SK-N-SH treated with all-trans-retinoic acid at 6 μM for 48 hours (cell line): ENCODE results near the gene SARDH.

Experiments
- ATAC-seq: fragments of 200-7000 bp; cut with Tn5 transposase; 3 replicates; pipeline ENCODE4 v1.9.1; 2020; ENCODE audit warnings: mild to moderate bottlenecking, moderate library complexity
- ARNTL ChIP-seq: fragments of 450-650 bp; formaldehyde crosslinking; IDR thresholded peaks from 2 replicates; pipeline ENCODE4 v1.5.0; 2020; ENCODE audit warnings: low read depth, mild to moderate bottlenecking, moderate library complexity, borderline replicate concordance
- BACH2 ChIP-seq: fragments of 250-450 bp; sonication (Bioruptor Pico); IDR thresholded peaks from 2 replicates; pipeline ENCODE4 v1.9.0; 2021; ENCODE audit warnings: mild to moderate bottlenecking, borderline replicate concordance
- CSDC2 ChIP-seq: fragments of 250-450 bp; sonication (Bioruptor Pico); IDR thresholded peaks from 2 replicates; pipeline ENCODE4 v1.5.0; 2020; ENCODE audit warnings: mild to moderate bottlenecking, moderate library complexity
- ESRRG ChIP-seq: fragments of 250-450 bp; sonication (Bioruptor Pico); IDR thresholded peaks from 2 replicates; pipeline ENCODE4 v1.6.1; 2021; ENCODE audit warnings: mild to moderate bottlenecking
- GLIS3 ChIP-seq: fragments of 250-450 bp; sonication (Bioruptor Pico); IDR thresholded peaks from 2 replicates; pipeline ENCODE4 v1.5.0; 2020; ENCODE audit warnings: mild to moderate bottlenecking, moderate library complexity
- ISL1 ChIP-seq: fragments of 250-450 bp; sonication (Bioruptor Pico); IDR thresholded peaks from 2 replicates; pipeline ENCODE4 v2.1.2; 2022; ENCODE audit warnings: mild to moderate bottlenecking, moderate library complexity
- OSR1 ChIP-seq: fragments of 250-450 bp; sonication (Bioruptor Pico); IDR thresholded peaks from 2 replicates; pipeline ENCODE4 v1.8.0; 2022; ENCODE audit warnings: moderate library complexity, mild to moderate bottlenecking, inconsistent platforms
- PPARA ChIP-seq: fragments of 250-450 bp; sonication (Bioruptor Pico); IDR thresholded peaks from 2 replicates; pipeline ENCODE4 v1.5.0; 2020; ENCODE audit warnings: mild to moderate bottlenecking, borderline replicate concordance
- RARB ChIP-seq: fragments of 250-450 bp; sonication (Bioruptor Pico); IDR thresholded peaks from 2 replicates; pipeline ENCODE4 v1.8.0; 2021; ENCODE audit warnings: mild to moderate bottlenecking, moderate library complexity
- SNAI2 ChIP-seq: fragments of 250-450 bp; sonication (Bioruptor Pico); IDR thresholded peaks from 2 replicates; pipeline ENCODE4 v1.5.0; 2020; ENCODE audit warnings: mild to moderate bottlenecking, moderate library complexity
- TCF4 ChIP-seq: fragments of 250-450 bp; sonication (Bioruptor Pico); IDR thresholded peaks from 2 replicates; pipeline ENCODE4 v1.8.0; 2021; ENCODE audit warnings: mild to moderate bottlenecking, moderate library complexity, borderline replicate concordance
- ZFP30 ChIP-seq: fragments of 450-650 bp; formaldehyde crosslinking; IDR thresholded peaks from 2 replicates; pipeline ENCODE4 v1.5.0; 2022; ENCODE audit warnings: mild to moderate bottlenecking, moderate library complexity
- ZNF565 ChIP-seq: fragments of 450-650 bp; formaldehyde crosslinking; conservative IDR thresholded peaks from 2 replicates; pipeline ENCODE4 v1.5.0; 2020; ENCODE audit warnings: low read depth, mild to moderate bottlenecking, moderate library complexity
- ZNF70 ChIP-seq: fragments of 450-650 bp; formaldehyde crosslinking; IDR thresholded peaks from 2 replicates; pipeline ENCODE4 v1.5.0; 2020; ENCODE audit warnings: mild to moderate bottlenecking, moderate library complexity
- ZNF8 ChIP-seq: fragments of 450-650 bp; formaldehyde crosslinking; IDR thresholded peaks from 2 replicates; pipeline ENCODE4 v1.5.0; 2020; ENCODE audit warnings: mild to moderate bottlenecking, moderate library complexity
- TF ChIP-seq, protein P1 (sequence below): fragments of 250-450 bp; sonication (Bioruptor Pico); IDR thresholded peaks from 2 replicates; pipeline ENCODE4 v1.8.0; 2020; ENCODE audit warnings: mild to moderate bottlenecking, moderate library complexity, borderline replicate concordance
- TF ChIP-seq, protein P2 (sequence below): fragments of 250-450 bp; sonication (Bioruptor Pico); IDR thresholded peaks from 2 replicates; pipeline ENCODE4 v1.8.0; 2021; ENCODE audit warnings: low read depth, mild to moderate bottlenecking, moderate library complexity, borderline replicate concordance
- TF ChIP-seq, protein P3 (sequence below): fragments of 250-450 bp; sonication (Bioruptor Pico); IDR thresholded peaks from 2 replicates; pipeline ENCODE4 v1.5.1; 2020; ENCODE audit warnings: low read depth, mild to moderate bottlenecking, moderate library complexity
- TF ChIP-seq, protein P4 (sequence below): fragments of 250-450 bp; sonication (Bioruptor Pico); IDR thresholded peaks from 2 replicates; pipeline ENCODE4 v1.5.0; 2020; ENCODE audit warnings: mild to moderate bottlenecking, moderate library complexity

The SARDH gene

DNA sequence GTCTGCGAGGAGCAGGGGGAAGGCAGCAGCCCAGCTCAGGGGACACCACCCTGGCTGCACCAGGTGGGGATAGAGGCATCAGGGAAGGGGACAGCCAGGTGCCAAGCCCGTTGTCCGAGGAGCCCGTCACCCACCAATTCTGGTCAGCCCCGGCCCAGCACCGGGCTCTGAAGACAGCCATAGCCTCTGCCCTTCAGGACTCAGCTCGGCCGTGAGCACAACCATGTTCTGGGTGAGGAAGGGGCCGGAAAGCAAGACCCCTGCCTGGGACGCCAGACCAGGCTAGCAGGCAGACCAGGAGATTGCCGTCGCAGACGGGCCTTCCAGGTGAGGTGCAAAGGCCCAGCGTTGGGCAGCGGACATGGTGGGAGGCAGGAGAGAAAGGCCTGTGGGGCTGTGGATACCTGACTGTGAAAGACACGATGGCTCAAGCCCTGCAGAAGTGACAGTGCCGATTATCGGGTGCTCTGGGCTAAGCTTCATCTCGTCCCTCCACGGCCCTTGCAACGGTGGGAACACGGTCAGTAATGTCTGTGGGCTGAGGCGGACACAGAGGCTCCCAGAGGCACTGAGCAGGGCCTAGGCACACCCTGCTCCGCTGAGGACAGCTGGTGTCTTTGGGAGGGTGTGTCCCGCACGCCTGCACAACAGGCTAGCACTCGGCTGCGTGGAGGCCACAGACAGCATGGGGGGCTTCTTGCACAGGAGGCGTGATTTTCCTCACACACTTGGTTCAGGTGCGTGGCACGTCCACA lies 65.5 kb downstream of the SARDH start:
- TF ChIP-seq, protein P1, sequence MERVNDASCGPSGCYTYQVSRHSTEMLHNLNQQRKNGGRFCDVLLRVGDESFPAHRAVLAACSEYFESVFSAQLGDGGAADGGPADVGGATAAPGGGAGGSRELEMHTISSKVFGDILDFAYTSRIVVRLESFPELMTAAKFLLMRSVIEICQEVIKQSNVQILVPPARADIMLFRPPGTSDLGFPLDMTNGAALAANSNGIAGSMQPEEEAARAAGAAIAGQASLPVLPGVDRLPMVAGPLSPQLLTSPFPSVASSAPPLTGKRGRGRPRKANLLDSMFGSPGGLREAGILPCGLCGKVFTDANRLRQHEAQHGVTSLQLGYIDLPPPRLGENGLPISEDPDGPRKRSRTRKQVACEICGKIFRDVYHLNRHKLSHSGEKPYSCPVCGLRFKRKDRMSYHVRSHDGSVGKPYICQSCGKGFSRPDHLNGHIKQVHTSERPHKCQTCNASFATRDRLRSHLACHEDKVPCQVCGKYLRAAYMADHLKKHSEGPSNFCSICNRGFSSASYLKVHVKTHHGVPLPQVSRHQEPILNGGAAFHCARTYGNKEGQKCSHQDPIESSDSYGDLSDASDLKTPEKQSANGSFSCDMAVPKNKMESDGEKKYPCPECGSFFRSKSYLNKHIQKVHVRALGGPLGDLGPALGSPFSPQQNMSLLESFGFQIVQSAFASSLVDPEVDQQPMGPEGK = no peak
- TF ChIP-seq, protein P2, sequence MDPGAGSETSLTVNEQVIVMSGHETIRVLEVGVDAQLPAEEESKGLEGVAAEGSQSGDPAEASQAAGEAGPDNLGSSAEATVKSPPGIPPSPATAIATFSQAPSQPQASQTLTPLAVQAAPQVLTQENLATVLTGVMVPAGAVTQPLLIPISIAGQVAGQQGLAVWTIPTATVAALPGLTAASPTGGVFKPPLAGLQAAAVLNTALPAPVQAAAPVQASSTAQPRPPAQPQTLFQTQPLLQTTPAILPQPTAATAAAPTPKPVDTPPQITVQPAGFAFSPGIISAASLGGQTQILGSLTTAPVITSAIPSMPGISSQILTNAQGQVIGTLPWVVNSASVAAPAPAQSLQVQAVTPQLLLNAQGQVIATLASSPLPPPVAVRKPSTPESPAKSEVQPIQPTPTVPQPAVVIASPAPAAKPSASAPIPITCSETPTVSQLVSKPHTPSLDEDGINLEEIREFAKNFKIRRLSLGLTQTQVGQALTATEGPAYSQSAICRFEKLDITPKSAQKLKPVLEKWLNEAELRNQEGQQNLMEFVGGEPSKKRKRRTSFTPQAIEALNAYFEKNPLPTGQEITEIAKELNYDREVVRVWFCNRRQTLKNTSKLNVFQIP = no peak
- TF ChIP-seq ESRRG = no peak
- no peak for TF ChIP-seq OSR1 (CRISPR knock-in tag)
- TF ChIP-seq PPARA (CRISPR knock-in tag) = no peak
- TF ChIP-seq GLIS3 (CRISPR knock-in tag) = no peak
- no peak for TF ChIP-seq ARNTL
- TF ChIP-seq, protein P3, sequence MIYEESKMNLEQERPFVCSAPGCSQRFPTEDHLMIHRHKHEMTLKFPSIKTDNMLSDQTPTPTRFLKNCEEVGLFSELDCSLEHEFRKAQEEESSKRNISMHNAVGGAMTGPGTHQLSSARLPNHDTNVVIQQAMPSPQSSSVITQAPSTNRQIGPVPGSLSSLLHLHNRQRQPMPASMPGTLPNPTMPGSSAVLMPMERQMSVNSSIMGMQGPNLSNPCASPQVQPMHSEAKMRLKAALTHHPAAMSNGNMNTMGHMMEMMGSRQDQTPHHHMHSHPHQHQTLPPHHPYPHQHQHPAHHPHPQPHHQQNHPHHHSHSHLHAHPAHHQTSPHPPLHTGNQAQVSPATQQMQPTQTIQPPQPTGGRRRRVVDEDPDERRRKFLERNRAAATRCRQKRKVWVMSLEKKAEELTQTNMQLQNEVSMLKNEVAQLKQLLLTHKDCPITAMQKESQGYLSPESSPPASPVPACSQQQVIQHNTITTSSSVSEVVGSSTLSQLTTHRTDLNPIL (CRISPR knock-in tag) = no peak
- TF ChIP-seq RARB (CRISPR knock-in tag) = no peak
- TF ChIP-seq, protein P4, sequence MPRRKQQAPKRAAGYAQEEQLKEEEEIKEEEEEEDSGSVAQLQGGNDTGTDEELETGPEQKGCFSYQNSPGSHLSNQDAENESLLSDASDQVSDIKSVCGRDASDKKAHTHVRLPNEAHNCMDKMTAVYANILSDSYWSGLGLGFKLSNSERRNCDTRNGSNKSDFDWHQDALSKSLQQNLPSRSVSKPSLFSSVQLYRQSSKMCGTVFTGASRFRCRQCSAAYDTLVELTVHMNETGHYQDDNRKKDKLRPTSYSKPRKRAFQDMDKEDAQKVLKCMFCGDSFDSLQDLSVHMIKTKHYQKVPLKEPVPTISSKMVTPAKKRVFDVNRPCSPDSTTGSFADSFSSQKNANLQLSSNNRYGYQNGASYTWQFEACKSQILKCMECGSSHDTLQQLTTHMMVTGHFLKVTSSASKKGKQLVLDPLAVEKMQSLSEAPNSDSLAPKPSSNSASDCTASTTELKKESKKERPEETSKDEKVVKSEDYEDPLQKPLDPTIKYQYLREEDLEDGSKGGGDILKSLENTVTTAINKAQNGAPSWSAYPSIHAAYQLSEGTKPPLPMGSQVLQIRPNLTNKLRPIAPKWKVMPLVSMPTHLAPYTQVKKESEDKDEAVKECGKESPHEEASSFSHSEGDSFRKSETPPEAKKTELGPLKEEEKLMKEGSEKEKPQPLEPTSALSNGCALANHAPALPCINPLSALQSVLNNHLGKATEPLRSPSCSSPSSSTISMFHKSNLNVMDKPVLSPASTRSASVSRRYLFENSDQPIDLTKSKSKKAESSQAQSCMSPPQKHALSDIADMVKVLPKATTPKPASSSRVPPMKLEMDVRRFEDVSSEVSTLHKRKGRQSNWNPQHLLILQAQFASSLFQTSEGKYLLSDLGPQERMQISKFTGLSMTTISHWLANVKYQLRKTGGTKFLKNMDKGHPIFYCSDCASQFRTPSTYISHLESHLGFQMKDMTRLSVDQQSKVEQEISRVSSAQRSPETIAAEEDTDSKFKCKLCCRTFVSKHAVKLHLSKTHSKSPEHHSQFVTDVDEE (CRISPR knock-in tag) = no peak
- no peak for TF ChIP-seq CSDC2 (CRISPR knock-in tag)
- TF ChIP-seq, all 23 proteins: peak for 0
- ATAC-seq = no peak

DNA sequence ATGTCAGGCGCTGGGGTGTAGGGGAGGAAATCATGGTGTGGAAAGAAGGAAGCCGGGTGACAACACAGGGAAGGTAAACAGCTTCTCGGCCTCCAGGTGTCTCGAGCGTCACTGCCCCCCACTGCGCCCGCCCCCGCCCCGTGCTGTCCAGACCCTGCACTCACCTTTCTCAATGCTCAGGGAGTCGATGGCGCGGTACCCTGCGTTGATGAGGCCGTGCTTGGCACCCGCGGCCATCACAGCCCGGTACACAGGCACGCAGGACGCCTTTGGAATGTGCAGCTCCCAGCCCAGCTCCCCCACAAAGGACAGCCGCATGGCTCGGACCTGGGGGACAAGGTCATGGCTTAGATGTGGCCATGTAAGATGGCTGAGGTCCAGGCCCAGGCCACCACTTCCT lies 66.8 kb downstream of the SARDH start:
- ATAC-seq = no peak
- TF ChIP-seq ZFP30 (CRISPR knock-in tag) = no peak
- TF ChIP-seq OSR1 (CRISPR knock-in tag) = no peak
- no peak for TF ChIP-seq ZNF70
- no peak for TF ChIP-seq ZNF8 (CRISPR knock-in tag)
- TF ChIP-seq TCF4 (CRISPR knock-in tag) = no peak
- no peak for TF ChIP-seq ESRRG
- no peak for TF ChIP-seq ARNTL
- TF ChIP-seq, protein P2 = no peak
- TF ChIP-seq SNAI2 (CRISPR knock-in tag) = no peak
- TF ChIP-seq, protein P3 (CRISPR knock-in tag) = no peak

DNA sequence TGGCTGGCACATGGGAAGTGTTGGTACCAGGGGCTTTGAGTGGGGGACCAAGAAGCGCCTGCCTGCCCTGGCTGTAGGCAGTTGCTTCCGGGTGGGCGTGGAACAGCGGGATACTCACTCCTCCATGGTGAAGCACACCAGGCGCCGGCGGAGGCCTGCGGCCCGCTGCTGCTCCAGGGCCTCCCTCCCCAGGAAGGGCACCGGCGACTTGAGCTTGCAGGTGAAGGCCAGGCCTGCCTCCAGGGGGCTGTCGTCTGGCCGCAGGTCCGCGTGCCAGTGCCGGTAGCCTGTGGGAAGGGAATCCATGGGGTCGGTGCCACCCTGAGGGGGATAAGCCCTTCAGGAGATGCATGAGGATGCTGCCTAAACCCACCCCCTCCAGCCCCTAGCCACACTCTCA lies 67.7 kb downstream of the SARDH start:
- ATAC-seq = no peak
- TF ChIP-seq ZNF70 = no peak
- no peak for TF ChIP-seq BACH2 (CRISPR knock-in tag)
- no peak for TF ChIP-seq ISL1 (CRISPR knock-in tag)
- TF ChIP-seq ZNF8 (CRISPR knock-in tag) = no peak
- TF ChIP-seq ZNF565 (CRISPR knock-in tag) = no peak
- no peak for TF ChIP-seq RARB (CRISPR knock-in tag)
- TF ChIP-seq, protein P2 = no peak
- TF ChIP-seq GLIS3 (CRISPR knock-in tag) = no peak
- no peak for TF ChIP-seq ESRRG
- TF ChIP-seq, protein P4 (CRISPR knock-in tag) = no peak
- no peak for TF ChIP-seq PPARA (CRISPR knock-in tag)
- TF ChIP-seq, protein P3 (CRISPR knock-in tag) = no peak
- no peak for TF ChIP-seq TCF4 (CRISPR knock-in tag)
